ENCODE data around the gene SPAG7.
"Not testable (repeated sequence)": the region's sequence is repeated elsewhere in the genome, so short reads cannot be mapped to it uniquely, and the experiment has no call there.

SPAG7 gene

GRCh38 chr17:4938069-4938491 lies 29.5 kb downstream of the SPAG7 start:
- no peak for DNase-seq (ENCODE audit: low read depth, low spot score)

- DNase-seq (ENCODE audit: low read depth, low spot score), result no peak
These were observed 30.1 kb downstream of the SPAG7 start for GRCh38 chr17:4937553-4937952.

- no peak for DNase-seq (ENCODE audit: low read depth, low spot score)
These were observed 31.2 kb downstream of the SPAG7 start for GRCh38 chr17:4936436-4936835.

GRCh38 chr17:4935650-4936049 lies 32.0 kb downstream of the SPAG7 start:
- no peak for DNase-seq (ENCODE audit: low read depth, low spot score)

- DNase-seq (ENCODE audit: low read depth, low spot score), result no peak
These were observed 33.2 kb downstream of the SPAG7 start for GRCh38 chr17:4934173-4934979.

GRCh38 chr17:4933646-4934045 lies 34.0 kb downstream of the SPAG7 start:
- no peak for DNase-seq (ENCODE audit: low read depth, low spot score)

- DNase-seq (ENCODE audit: low read depth, low spot score), result no peak
These were observed 34.9 kb downstream of the SPAG7 start for GRCh38 chr17:4932756-4933155.

- no peak for DNase-seq (ENCODE audit: low read depth, low spot score)
These were observed 35.7 kb downstream of the SPAG7 start, which contains the start of gene GP1BA for GRCh38 chr17:4931963-4932362. Gene GP1BA, plus strand, starts transcription at chr17:4932277. Its CDS starts 328 bp downstream, at chr17:4932605.

- DNase-seq (ENCODE audit: low read depth, low spot score), result no peak
These were observed 38.7 kb downstream of the SPAG7 start for GRCh38 chr17:4928881-4929280.

- not testable (repeated sequence) for DNase-seq (ENCODE audit: low read depth, low spot score)
These were observed 40.9 kb downstream of the SPAG7 start for GRCh38 chr17:4926577-4927335.

GRCh38 chr17:4921320-4921719 lies 46.3 kb downstream of the SPAG7 start:
- DNase-seq (ENCODE audit: low read depth, low spot score), result no peak

- DNase-seq (ENCODE audit: low read depth, low spot score), result no peak
These were observed 47.1 kb downstream of the SPAG7 start for GRCh38 chr17:4920351-4921048.

- no peak for DNase-seq (ENCODE audit: low read depth, low spot score)
These were observed 48.0 kb downstream of the SPAG7 start for GRCh38 chr17:4919511-4920047.

GRCh38 chr17:4914551-4914950 lies 53.1 kb downstream of the SPAG7 start:
- DNase-seq (ENCODE audit: low read depth, low spot score), result not testable (repeated sequence)

- DNase-seq (ENCODE audit: low read depth, low spot score), result no peak
These were observed 53.6 kb downstream of the SPAG7 start for GRCh38 chr17:4913994-4914393.
